Transverse colon (tissue), 4 donors: ENCODE results near the gene ANO4. TPM values are rescaled to one million over a fixed set of nuclear protein-coding genes. Genes with fewer than 3 reads are reported as not detected.

Experiments used
- DNase-seq: peaks from one replicate; pipeline ENCODE4 v3.0.0-alpha.2; 2019
- H3K27ac ChIP-seq, 4 donors: fragments of 200-600 bp; sonication (generic); 2 replicates each; pipeline ENCODE4 v1.5.1; 2016 to 2018; ENCODE audit warnings: inconsistent platforms in 4 of 4
- H3K27me3 ChIP-seq: fragments of 200-600 bp; sonication (generic); 2 replicates; pipeline ENCODE4 v1.5.1; 2017; ENCODE audit warnings: inconsistent platforms
- H3K36me3 ChIP-seq, 4 donors: fragments of 200-600 bp; sonication (generic); 2 replicates each; pipeline ENCODE4 v1.5.1; 2017 to 2019; ENCODE audit warnings: inconsistent platforms in 4 of 4
- H3K4me1 ChIP-seq, 4 donors: fragments of 200-600 bp; sonication (generic); 2 replicates each; pipeline ENCODE4 v1.5.1; 2017 to 2020; ENCODE audit warnings: inconsistent platforms in 4 of 4
- H3K4me3 ChIP-seq, 4 donors: fragments of 200-600 bp; sonication (generic); 1 replicate in 1 of 4; 2 replicates in 3 of 4; pipeline versions ENCODE4 v1.5.1 to v1.6.1; 2017 to 2019; ENCODE audit warnings: inconsistent platforms in 4 of 4
- H3K9me3 ChIP-seq, 2 donors: fragments of 200-600 bp; sonication (generic); 2 replicates each; pipeline ENCODE4 v1.5.1; 2017 to 2019; ENCODE audit warnings: inconsistent platforms in 2 of 2
- CTCF ChIP-seq, 5 experiments: fragments of 200-600 bp in 3 of 5; fragments of 450-650 bp in 2 of 5; sonication (generic) in 3 of 5; IDR thresholded peaks; 1 replicate in 2 of 5; 2 replicates in 3 of 5; pipeline ENCODE4 v1.5.1; 2016 to 2017; ENCODE audit warnings: antibody characterized with exemption in 5 of 5, inconsistent platforms in 3 of 5, mild to moderate bottlenecking in 2 of 5, moderate library complexity in 1 of 5
- EP300 ChIP-seq: sonication (generic); formaldehyde crosslinking; IDR thresholded peaks from one replicate; pipeline ENCODE4 v1.6.1; 2017; ENCODE audit warnings: antibody characterized with exemption, low read depth
- POLR2A ChIP-seq: fragments of 450-650 bp; IDR thresholded peaks from one replicate; pipeline ENCODE4 v1.6.1; 2016; ENCODE audit warnings: antibody characterized with exemption, mild to moderate bottlenecking, moderate library complexity
- POLR2AphosphoS5 ChIP-seq, 3 donors: sonication (generic); formaldehyde crosslinking; IDR thresholded peaks; one replicate each; pipeline ENCODE4 v1.6.1; 2016; ENCODE audit warnings: antibody characterized with exemption in 3 of 3
- WGBS, 2 donors: methylation state at CpG; one replicate each; pipeline ENCODE4 v1.1.5; 2018; ENCODE audit warnings: low coverage in 1 of 2; 5-methylcytosine and 5-hydroxymethylcytosine counted together
- in situ Hi-C, 4 donors: fragments of 200-750 bp; cut with MboI; loops; one replicate each; pipeline versions ENCODE4 v1.15.0 to v1.15.1; 2017; ENCODE audit warnings: low sequenced_read_pairs in 3 of 4, low pct_ligation_motif_present in 1 of 4, low pct_unique_long_range_greater_than_20kb in 1 of 4
- intact Hi-C: fragments of 100-400 bp; cut with DNase I; formaldehyde crosslinking; loops from one replicate; pipeline ENCODE4 v1.15.1; 2023; ENCODE audit warnings: low total_unique reads
- total RNA-seq, 4 donors: library from RNA; depleted of rRNA; stranded (reverse); fragments of >200 nt; gene quantifications; one replicate each; pipeline ENCODE4 v1.1.0, GENCODE V29; 2016

Gene ANO4
- under 1 TPM in 1 of 4 donors, not detected in 3; 0.14 TPM for total RNA-seq

GRCh38 chr12:100794441-100795173, at the start of gene ANO4:
TSS of gene ANO4 (plus strand) at chr12:100794776. CDS start at chr12:100901786, 107,010 bp downstream.
- H3K9me3 ChIP-seq: no peaks in the 10 kb centered on the region
- H3K4me3 ChIP-seq: no peak within 1 kb of the TSS
- intact Hi-C loops: no loop called here
- H3K36me3 ChIP-seq: no peaks in the 10 kb centered on the region
- no peak within 1 kb of the TSS for H3K27ac ChIP-seq
- TF ChIP-seq POLR2A (no peak), EP300 (no peak), CTCF (IDR thresholded peaks at IDR 0.05) (no peak), POLR2AphosphoS5 (IDR thresholded peaks at IDR 0.05) (no peak)
- in situ Hi-C loops: no loop called here
- WGBS, 2 donors: 6 to 19% methylated on average over 3 to 18 of the region's 18 CpGs
- H3K4me1 ChIP-seq: no peaks in the 10 kb centered on the region
- no peak for DNase-seq
- H3K27me3 ChIP-seq: peaks cover 5% of the 10 kb centered on the region

- Histone ChIP-seq H3K27me3 (no peaks in the 10 kb centered on the region), H3K4me3 (no peak overlapping the region), H3K4me1 (no peaks in the 10 kb centered on the region), H3K36me3 (no peaks in the 10 kb centered on the region), H3K27ac (no peak overlapping the region), H3K9me3 (no peaks in the 10 kb centered on the region)
- intact Hi-C loops: no loop called here
- DNase-seq: no peak
- TF ChIP-seq POLR2AphosphoS5 (IDR thresholded peaks at IDR 0.05): no peak
- no peak for TF ChIP-seq EP300
- no peak for TF ChIP-seq POLR2A
- TF ChIP-seq CTCF (IDR thresholded peaks at IDR 0.05): no peak
- in situ Hi-C loops: loop anchor here in 3 of 4 donors (25.0 kb wide), 2 partner anchors 383 to 508 kb away; partner anchors contain the start of gene SLC17A8 (in 3 of the 3)
- 64 to 87% methylated on average over 3 of the region's 3 CpGs for WGBS, 2 donors
Measured at GRCh38 chr12:100745378-100746071, 49.1 kb upstream of the ANO4 start.

GRCh38 chr12:100752841-100753240, 41.7 kb upstream of the ANO4 start:
- TF ChIP-seq POLR2AphosphoS5 (IDR thresholded peaks at IDR 0.05): no peak
- no peak for TF ChIP-seq EP300
- TF ChIP-seq POLR2A: no peak
- TF ChIP-seq CTCF (IDR thresholded peaks at IDR 0.05): no peak
- Histone ChIP-seq H3K27me3 (no peaks in the 10 kb centered on the region), H3K27ac (no peak overlapping the region), H3K36me3 (no peaks in the 10 kb centered on the region), H3K9me3 (no peaks in the 10 kb centered on the region), H3K4me1 (no peaks in the 10 kb centered on the region), H3K4me3 (no peak overlapping the region)
- DNase-seq: no peak
- in situ Hi-C loops: no loop called here
- WGBS, 2 donors: 53% methylated on average over 2 of the region's 2 CpGs; no CpG with 5 or more reads in 1 of the 2 donors
- intact Hi-C loops: no loop called here

- H3K4me3 ChIP-seq: no peak overlapping the region
- WGBS, 2 donors: 80 to 83% methylated on average over 2 of the region's 2 CpGs
- intact Hi-C loops: no loop called here
- no peaks in the 10 kb centered on the region for H3K9me3 ChIP-seq
- H3K4me1 ChIP-seq: no peaks in the 10 kb centered on the region
- in situ Hi-C loops: no loop called here
- H3K27me3 ChIP-seq: no peaks in the 10 kb centered on the region
- no peak for DNase-seq
- H3K27ac ChIP-seq: no peak overlapping the region
- TF ChIP-seq EP300 (no peak), CTCF (IDR thresholded peaks at IDR 0.05) (no peak), POLR2A (no peak), POLR2AphosphoS5 (IDR thresholded peaks at IDR 0.05) (no peak)
- no peaks in the 10 kb centered on the region for H3K36me3 ChIP-seq
Measured at GRCh38 chr12:100753837-100754236, 40.7 kb upstream of the ANO4 start.
